ENCODE measurements around the gene CLTA. TPM values are rescaled to one million over a fixed set of nuclear protein-coding genes. Genes with fewer than 3 reads are reported as not detected.
A peak's percentile ranks its signal among the peaks of the same experiment; 100 is the strongest.
"Not testable (repeated sequence)": the region's sequence is repeated elsewhere in the genome, so short reads cannot be mapped to it uniquely, and the experiment has no call there.

CLTA gene
- total RNA-seq, 2 donors from 2014 or later = 210 to 312 TPM

DNA sequence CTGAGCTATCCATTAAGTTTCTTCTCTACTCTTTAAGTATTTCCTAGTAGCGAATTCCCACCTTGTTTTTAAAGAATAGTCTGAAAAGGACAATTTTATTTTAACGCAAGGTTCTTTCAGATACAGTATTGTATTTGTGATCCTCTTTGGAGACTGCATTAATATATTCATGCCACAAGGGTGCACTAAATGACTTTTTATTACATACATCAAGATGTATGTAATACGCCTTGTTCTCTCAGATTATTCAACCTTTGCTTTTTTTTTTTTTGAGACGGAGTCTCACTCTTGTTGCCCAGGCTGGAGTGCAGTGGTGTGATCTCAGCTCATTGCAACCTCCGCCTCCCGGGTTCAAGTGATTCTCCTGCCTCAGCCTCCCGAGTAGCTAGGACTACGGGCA lies 57.3 kb downstream of the CLTA start:
- H3K27me3 ChIP-seq; H3K27ac ChIP-seq; H3K4me3 ChIP-seq; H3K9ac ChIP-seq (ENCODE audit: low read depth in 2 of 2, low read length in 2 of 2); DNase-seq; H3K36me3 ChIP-seq; H3K9me3 ChIP-seq; H3K4me1 ChIP-seq: not testable (repeated sequence)
- peak; percentile 20 for TF ChIP-seq CTCF (IDR thresholded peaks at IDR 0.05)
- intact Hi-C loops (cut with DNase I) = loop anchor here (5.0 kb wide), 1 partner anchor 84 kb away; no protein-coding TSS in a partner anchor

GRCh38 chr9:36249189-36249588 lies 58.5 kb downstream of the CLTA start:
- no peak for DNase-seq
- Histone ChIP-seq H3K27me3 (no peaks in the 10 kb centered on the region), H3K27ac (no peak overlapping the region), H3K9ac (ENCODE audit: low read depth in 2 of 2, low read length in 2 of 2) (no peak overlapping the region), H3K36me3 (no peaks in the 10 kb centered on the region), H3K9me3 (no peaks in the 10 kb centered on the region), H3K4me1 (no peaks in the 10 kb centered on the region), H3K4me3 (no peak overlapping the region)
- no peak for TF ChIP-seq CTCF (IDR thresholded peaks at IDR 0.05)
- intact Hi-C loops (cut with DNase I) = loop anchor here (5.0 kb wide), 1 partner anchor 83 kb away; no protein-coding TSS in a partner anchor

GRCh38 chr9:36250079-36250478 lies 59.4 kb downstream of the CLTA start:
- DNase-seq = no peak
- no peaks in the 10 kb centered on the region for H3K27me3 ChIP-seq
- H3K36me3 ChIP-seq = no peaks in the 10 kb centered on the region
- no peaks in the 10 kb centered on the region for H3K9me3 ChIP-seq
- TF ChIP-seq CTCF (IDR thresholded peaks at IDR 0.05) = no peak
- no peaks in the 10 kb centered on the region for H3K4me1 ChIP-seq
- H3K9ac ChIP-seq (ENCODE audit: low read depth in 2 of 2, low read length in 2 of 2) = no peak overlapping the region
- intact Hi-C loops (cut with DNase I) = no loop called here
- H3K27ac ChIP-seq = peak overlapping the region; percentile 22
- no peak overlapping the region for H3K4me3 ChIP-seq

GRCh38 chr9:36251428-36251827 lies 60.7 kb downstream of the CLTA start:
- no peak for TF ChIP-seq CTCF (IDR thresholded peaks at IDR 0.05)
- H3K36me3 ChIP-seq = no peaks in the 10 kb centered on the region
- H3K27me3 ChIP-seq = no peaks in the 10 kb centered on the region
- DNase-seq = no peak
- no peaks in the 10 kb centered on the region for H3K9me3 ChIP-seq
- no peak overlapping the region for H3K9ac ChIP-seq (ENCODE audit: low read depth in 2 of 2, low read length in 2 of 2)
- no peaks in the 10 kb centered on the region for H3K4me1 ChIP-seq
- intact Hi-C loops (cut with DNase I) = no loop called here
- H3K27ac ChIP-seq = no peak overlapping the region
- no peak overlapping the region for H3K4me3 ChIP-seq

DNA sequence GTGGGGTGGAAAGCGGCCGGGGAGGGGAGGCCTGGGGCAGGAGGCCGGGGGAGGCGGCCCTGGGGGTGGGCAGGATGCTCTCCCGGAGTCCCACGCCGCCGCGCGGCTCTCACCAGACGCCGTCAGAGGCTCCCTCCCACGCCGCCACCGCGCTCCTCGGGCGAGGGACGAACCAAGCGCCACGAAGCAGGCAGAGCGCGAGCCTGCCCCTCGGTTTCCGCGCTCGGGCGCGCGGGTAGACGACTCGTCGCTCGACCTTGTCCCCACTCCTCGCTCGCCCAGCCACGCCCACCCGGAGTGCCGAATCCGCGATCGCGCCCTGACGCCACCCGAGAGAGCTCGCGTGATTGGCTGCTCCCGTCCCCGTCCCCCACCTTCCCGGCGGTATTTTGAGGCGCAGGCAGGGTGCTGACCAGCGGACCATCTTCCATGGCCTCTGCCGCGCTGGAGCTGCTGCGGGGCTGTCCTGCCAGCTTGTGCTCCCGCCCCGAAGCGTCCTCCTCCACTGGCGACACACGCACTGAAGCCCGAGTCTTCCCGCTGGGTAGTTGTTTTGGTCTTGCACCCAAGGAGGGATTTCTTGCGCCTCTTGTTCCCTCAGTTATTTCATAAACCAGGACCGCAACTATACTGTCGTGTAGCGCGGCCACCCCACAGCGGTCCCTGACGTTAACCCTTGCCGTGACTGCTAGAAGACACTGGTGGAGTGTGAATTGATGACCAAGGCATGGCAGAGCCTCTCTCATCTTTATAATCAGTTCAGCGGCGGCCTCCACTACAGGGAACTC lies 67.7 kb downstream of the CLTA start, which contains the start of gene GNE:
Gene GNE, minus strand, starts transcription at position 241 of the 788 bp plus-strand sequence. CDS start 9,093 bp downstream, outside the sequence.
- intact Hi-C loops (cut with DNase I) = loop anchor here (5.0 kb wide), 1 partner anchor 69 kb away; no protein-coding TSS in a partner anchor
- H3K36me3 ChIP-seq = no peaks in the 10 kb centered on the region
- H3K27ac ChIP-seq = peak within 1 kb of the TSS; percentile 99
- no peaks in the 10 kb centered on the region for H3K27me3 ChIP-seq
- DNase-seq = peak; percentile 98
- peak within 1 kb of the TSS; percentile 44 to 82 for H3K9ac ChIP-seq (ENCODE audit: low read depth in 2 of 2, low read length in 2 of 2)
- TF ChIP-seq CTCF (IDR thresholded peaks at IDR 0.05) = no peak
- H3K4me1 ChIP-seq = peaks cover 3% of the 10 kb centered on the region
- peak within 1 kb of the TSS; percentile 76 for H3K4me3 ChIP-seq
- no peaks in the 10 kb centered on the region for H3K9me3 ChIP-seq
